Right lung (tissue), 5 donors: Measurements from ENCODE around the gene IGSF3. TPM values are rescaled to one million over a fixed set of nuclear protein-coding genes. Genes with fewer than 3 reads are reported as not detected.
"Not testable (repeated sequence)": the region's sequence is repeated elsewhere in the genome, so short reads cannot be mapped to it uniquely, and the experiment has no call there.

Source experiments
- DNase-seq, 2 donors: peaks; one replicate each; pipeline ENCODE4 v3.0.0-alpha.2; 2013
- polyA plus RNA-seq, 5 donors: library from polyadenylated mRNA; unstranded; fragments of 120-200 nt; gene quantifications; one replicate each; pipeline versions ENCODE4 v1.2.1 to v1.2.3, GENCODE V29; 2013; ENCODE audit warnings: inconsistent platforms in 1 of 5, low replicate concordance in 1 of 5; ENCODE audit not compliant: insufficient read length in 5 of 5, insufficient read depth in 1 of 5

IGSF3 gene
- polyA plus RNA-seq, 5 donors = 28.8 to 52.5 (median 42.7) TPM

DNA sequence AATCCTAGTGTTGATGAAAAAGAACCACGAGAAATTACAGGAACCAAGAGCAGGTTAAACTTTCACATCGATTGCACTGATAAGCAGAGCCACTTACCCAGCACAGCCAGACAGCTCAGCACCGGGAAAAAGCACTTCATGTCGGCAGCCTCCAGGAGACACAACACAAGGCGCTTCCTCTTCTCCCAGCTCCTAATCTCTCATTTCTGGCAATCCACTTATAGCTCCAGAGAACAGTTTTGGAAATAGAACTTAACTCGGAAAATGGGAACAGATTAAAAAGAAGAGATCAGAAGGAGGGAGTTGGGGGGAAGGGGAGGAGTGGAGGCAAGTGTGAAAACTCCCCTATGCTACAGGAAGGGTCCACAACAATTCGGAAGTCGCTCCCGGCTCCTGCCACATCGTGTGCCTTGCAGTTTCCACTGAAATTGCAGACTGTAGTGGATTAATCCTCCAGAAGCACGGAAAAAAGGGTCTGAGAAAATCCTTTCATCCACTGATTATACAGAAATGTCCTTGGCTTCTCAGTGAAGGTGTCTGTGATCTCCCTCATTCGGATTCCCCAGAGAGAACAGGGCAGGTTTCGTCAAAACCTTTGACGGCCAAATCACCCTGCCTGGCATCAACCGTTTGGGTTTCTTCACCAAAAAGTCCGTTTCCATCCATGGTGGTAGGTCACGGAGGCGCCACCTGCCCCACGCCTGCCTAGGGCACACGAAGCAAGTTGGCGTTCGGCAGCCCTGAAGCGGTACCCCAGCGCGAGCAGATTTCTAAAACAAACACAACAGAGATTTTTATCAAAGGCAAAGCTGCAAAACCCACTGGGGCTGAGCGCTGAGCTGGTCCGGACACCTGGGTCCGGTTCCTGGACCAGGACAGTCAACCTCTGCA, 1.1 kb downstream of the IGSF3 start:
- no peak for DNase-seq

DNA sequence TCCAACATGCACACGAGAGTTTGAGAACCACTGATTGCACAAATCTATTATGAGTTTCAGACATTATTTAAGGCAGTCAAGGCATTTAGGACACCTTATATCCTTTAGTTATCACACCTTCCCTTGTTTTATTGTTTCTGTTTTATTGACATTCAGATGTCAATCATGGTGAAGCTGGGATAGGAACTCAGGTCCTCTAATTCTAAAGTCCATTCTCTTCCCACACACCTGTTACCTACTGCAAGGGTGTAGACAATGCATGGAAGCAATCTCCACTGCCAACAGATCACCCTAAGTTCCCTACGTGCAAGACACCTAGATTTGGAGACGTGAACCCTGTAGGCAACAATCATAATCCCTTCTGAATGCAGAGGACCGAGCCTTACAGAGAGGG, 2.6 kb downstream of the IGSF3 start:
- no peak for DNase-seq

DNA sequence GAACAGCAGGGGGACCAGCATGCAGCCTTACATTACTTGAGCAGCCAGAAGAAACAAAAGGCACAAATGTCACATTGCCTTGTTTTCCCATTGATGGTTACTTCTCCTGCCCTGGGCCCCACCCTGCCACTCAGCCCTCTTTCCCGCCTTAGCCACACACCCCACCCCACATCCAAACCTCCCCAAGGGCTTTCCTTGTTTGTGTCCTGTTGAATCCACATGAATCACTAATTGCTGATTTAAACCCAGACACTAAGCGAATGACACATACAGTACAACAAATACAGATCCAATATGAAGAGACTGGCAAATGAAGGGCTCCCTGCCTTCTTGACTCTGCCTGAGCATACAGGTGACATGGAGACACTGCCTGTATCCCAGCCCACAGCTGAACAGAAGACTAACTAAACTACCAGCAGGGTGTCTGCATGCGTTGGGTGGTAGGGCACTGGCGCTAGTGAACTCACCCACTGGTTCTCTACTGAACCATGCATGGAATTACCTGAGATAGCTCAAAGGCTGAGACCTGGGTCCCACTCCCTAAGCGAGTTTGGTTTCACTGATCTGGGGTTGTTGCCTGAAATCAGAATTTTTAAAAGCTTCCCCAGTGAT, 3.1 kb downstream of the IGSF3 start:
- DNase-seq = no peak

DNA sequence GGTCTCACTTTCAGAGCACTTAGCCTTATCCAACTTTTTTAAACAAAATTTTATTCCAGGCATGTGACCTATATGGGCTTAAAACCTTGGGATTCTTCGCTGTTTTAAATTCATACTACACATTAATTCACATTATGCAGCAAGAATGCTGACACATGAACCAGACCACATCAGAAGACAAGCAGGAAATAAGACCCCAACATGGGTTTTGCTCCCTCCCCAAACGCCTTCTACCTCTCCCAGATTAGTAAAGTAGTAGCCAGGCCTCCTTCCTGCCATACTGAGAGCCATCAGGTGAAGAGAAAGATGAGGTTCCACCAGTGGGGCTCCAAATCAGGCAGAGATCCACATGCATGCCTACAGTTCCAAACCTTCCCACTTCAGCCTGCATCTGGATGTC, 3.7 kb downstream of the IGSF3 start:
- no peak for DNase-seq

DNA sequence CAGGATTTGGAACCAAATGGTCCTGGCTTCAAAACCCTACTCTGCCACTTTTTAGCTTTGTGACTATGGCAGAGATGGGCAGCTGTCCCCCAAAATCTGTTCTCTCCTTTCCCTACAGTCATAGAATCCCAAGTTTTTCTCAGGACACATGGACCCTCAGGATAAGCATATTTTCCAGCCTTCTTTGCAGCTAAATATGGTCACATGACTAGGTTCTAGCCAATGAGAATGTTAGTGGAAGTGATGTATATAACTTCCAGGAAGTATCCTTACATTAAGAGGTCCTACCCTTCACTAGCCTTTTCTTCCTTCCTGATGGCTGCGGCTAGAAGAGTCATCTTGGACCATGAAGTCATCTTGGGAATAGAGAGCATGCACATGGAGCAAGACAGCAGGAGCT, 5.9 kb downstream of the IGSF3 start:
- DNase-seq = no peak

DNA sequence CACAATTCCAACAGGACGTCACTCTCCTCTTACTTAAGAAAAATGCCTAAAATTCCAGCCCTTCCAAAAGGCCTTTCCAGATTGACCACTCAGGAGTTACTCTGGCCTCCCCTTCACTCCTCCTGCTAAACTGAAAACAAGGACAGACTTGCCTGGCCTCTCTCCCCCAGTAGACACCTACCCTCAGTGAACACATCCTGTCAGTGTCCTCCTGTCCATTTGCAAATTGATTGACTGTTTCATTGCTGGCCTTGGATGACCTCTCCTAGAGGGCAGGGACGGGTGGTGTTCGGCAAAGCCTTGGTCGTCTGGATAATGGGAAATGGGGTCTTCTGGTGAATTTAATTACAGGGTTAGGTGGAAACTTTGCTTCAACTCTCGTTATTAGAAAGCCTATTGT, 8.9 kb downstream of the IGSF3 start:
- not testable (repeated sequence) for DNase-seq

DNA sequence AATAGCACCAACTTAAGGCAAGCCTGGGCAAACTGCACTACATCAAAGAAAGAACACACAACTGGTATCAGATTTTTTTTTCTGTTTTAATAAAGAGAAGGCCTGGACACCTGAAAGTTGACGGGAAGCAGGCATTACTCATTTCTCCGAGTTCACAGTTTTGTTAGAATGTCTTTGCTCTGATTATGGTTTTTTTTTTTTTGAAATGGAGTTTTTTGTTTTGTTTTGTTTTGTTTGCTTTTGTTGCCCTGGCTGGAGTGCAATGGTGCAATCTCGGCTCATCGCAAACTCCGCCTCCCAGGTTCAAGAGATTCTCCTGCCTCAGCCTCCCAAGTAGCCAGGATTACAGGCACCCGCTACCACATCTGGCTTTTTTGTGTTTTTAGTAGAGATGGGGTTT, 9.7 kb downstream of the IGSF3 start:
- DNase-seq = not testable (repeated sequence)

DNA sequence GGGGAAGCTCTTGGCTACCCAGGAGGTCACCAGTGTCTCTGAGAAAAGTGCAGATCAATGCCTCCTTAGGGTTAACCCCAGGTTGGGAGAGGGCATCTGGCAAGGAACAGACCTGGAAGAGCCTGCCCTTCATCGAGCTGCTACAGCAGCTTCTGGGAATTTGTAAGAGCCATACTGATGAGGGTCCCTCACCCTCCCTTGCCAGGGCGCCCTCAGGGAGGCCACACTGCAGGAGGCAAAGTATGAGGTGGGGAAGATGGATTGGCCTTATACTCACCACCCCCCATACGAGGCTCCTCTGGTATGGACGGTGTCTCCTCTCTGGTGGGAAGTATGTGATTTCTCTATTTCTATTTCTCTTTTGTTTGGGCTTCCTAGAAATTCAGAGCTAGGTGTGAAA, 13.2 kb downstream of the IGSF3 start:
- no peak for DNase-seq

DNA sequence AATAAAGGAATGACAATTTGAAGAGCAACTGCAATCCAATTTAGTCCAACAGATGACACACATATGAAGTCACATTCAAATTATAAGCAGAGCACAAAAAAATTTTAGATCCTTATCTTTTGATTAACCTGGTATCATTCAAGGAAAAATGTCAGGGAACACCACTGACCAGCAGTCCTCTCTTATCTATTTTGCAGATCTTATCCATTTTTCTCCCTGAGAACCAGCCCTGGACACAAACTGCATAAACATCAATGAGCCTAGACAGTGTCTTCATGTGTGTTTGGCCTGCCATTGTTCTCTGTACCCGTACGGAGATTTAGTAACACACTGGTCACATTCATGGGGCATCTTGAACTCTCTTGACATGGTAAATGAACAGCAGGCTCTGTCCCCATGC, 14.9 kb downstream of the IGSF3 start:
- not testable (repeated sequence) for DNase-seq

DNA sequence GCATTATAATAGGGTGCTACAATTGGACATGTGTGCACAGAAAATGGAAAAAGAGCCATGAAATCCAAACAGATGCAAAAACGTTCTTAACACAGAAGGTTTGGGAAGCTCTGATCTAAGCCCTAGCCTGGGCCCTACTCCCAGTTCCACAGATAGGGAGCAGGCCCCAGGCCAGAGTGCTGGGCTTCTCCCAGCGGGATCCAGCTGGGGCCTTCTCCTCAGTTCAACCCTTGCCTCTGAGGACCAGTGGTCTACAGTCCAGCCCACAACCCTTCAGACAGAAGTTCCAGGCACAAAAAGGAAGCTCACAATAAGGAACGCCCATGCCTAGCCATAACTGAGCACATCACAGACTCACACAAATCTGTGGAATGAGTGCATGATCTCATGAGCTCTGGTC, 16.8 kb downstream of the IGSF3 start:
- DNase-seq = not testable (repeated sequence)

DNA sequence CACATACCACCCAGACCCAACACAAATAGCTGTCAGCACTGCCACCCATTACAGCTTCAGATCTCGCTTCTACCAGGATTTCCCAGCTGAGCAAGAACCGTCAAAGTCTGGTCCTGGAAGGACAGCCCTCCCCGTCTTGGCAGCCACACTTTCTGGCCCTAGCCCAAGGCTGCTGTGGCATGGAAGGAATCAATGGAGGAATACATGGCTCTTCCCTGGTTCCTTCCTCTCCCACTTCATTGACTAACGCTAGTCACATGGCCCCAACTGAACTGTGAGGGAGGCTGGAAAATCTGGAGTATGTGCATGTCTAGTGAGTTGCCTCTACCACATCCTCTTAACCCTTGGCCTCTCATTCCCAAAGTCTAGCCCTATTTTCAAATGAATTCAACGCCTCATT, 18.5 kb downstream of the IGSF3 start:
- not testable (repeated sequence) for DNase-seq

DNA sequence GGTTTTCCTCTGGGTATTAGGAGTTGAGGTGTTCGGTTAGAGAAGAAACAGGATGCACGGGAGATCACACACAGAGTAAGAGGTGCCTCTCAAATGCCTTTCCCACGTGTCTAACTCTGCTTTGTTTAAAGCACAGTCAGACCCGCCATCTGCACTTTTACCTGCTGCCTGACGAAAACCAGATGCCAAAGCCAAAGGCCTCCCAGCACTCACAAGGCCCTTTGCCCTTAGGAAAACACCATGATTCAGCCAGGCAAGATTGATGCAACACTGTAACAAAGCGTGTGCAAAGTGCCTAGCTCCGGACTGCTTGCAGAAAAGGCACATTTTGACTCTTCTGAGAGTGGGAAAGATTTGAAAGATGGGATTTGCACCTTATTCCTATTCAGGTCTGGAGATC, 19.2 kb downstream of the IGSF3 start:
- not testable (repeated sequence) for DNase-seq

DNA sequence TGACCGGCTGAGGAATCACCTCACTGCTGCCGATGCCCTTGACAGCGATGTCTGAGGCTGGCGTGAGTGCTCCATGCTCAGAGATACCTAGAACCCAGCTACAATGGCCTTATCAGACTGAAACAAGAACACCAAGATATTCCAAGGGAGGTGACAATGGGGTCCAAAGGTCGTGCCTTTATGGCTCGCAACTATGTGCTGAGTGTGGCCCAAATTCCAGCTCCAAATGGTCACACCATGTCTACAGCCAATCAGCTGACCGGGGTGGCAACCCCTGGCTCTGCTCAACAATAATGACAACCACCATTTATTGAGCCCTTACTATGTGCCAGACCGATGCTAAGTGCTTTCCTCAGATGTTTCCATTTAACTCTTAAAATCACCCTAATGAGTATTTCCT, 20.3 kb downstream of the IGSF3 start:
- DNase-seq = not testable (repeated sequence)

DNA sequence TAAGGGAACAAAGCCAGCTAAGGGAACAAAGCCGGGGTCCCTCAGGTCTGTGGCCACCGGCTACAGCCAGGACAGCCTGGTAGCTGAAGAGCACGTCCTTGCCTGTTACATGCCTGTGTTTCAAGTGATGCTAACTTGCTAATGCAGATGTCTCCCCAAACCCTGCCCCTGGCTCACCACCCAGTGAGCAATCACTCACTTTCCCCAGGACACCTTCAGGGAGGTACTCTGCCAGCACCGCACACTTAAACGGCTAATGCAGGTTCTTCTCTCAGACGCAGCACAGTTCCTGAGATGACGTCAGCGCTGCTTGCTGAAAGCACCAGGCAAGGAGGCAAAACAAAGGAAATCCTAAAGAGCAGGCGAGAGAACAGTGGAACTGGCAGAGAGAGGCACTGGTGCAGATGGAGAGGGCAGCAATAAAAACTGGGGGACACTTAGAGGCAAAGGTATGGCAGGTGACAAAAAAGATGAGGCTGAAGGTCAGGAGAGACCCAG, 20.8 kb downstream of the IGSF3 start:
- DNase-seq = not testable (repeated sequence)

DNA sequence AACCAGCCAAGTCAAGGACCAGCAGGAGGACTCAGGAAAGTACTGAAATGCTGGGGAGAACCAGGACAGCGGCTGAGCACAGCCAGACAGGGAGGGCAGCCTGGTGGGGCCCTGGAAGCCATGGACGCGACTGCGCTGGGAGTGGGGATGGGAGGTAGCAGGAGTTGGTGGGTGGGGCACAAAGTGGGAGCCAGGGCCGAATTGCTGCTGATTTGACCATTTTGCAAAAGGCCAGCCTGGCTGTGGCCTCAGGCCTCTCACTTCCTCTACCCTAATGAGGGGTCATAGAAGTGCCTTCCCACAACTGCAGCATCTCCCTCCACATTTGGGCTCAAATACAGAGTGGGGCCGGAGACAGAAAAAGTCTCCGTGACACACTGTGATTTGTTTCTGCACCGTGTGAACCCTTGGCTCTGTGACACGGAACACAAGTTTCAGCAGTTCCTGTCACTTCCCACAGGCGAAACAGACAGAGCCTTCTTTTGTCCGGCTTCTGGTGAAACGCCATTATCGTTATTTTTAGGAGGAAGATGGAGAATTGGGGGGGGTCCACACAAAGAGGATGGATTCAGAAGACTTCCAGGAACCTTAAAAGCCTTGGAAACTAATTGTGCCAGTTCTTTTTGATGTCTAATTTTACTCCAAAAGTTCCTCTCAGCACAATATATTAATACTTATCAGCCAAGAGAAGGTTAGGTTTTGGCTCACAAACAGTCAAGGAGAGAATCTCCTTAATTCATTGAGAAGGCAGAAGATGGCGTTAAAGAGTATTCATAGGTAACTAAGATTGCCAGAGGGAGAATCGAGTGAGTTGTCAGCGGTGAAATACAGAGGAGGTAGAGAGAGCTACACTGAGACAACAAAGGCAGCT, 21.5 kb downstream of the IGSF3 start:
- DNase-seq = not testable (repeated sequence)

DNA sequence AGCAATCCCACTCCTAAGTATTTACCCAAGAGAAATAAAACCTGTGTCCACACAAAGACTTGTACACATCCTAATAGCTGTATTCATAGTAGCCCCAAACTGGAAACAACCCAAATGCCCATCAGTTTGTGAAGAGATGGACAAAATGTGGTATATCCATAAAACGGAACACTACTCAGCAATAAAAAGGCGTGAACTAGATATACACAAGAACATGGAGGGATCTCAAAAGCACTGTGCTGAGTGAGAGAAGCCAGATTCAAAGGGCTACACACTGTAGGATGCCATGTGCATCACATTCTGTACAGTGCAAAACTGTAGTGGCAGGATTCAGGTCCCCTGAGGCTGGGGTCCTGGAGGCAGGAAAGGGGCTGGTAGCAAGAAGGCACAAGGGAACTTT, 22.5 kb downstream of the IGSF3 start:
- DNase-seq = not testable (repeated sequence)

DNA sequence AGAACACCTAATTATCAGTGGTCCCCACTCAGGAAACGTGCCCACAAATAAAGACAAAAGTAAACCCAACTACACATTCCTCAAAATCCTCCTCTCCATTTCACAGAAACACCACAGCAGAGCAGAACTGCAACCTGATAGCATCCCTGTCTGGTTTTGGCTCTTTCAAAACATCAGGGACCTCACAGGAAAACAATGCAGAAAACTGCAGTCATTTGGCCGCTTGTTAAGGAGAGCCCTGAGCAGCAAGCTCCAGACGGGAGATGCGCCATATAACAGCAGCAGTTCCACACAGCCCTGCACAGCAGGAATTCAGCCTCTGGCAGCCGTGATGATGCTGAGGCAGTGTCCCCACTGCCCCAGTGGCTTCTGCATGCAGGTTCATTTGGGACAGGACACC, 23.4 kb downstream of the IGSF3 start:
- DNase-seq = not testable (repeated sequence)

DNA sequence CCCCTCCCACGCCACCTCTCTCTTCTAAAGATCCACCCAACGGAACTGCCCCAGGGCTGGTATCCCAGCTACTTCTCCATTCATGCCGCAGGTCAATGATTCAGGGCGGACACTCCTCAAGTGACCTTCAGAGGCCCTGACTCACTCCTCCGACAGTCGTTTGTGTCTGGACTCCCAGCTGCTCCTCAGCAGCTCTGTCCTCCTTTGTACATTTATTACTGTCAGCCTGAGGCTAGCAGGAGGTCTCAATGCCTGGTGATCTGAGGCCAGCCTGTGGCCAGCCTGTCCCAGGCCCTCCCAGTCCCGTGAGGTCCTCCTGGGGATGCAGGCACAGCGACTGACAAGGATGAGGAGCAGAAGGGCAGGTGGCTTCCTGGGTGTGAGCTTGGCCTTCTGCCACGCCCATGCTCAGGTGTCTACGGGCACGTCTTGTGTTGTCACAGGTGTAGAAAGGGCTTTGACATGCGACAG, 24.2 kb downstream of the IGSF3 start:
- DNase-seq = not testable (repeated sequence)

DNA sequence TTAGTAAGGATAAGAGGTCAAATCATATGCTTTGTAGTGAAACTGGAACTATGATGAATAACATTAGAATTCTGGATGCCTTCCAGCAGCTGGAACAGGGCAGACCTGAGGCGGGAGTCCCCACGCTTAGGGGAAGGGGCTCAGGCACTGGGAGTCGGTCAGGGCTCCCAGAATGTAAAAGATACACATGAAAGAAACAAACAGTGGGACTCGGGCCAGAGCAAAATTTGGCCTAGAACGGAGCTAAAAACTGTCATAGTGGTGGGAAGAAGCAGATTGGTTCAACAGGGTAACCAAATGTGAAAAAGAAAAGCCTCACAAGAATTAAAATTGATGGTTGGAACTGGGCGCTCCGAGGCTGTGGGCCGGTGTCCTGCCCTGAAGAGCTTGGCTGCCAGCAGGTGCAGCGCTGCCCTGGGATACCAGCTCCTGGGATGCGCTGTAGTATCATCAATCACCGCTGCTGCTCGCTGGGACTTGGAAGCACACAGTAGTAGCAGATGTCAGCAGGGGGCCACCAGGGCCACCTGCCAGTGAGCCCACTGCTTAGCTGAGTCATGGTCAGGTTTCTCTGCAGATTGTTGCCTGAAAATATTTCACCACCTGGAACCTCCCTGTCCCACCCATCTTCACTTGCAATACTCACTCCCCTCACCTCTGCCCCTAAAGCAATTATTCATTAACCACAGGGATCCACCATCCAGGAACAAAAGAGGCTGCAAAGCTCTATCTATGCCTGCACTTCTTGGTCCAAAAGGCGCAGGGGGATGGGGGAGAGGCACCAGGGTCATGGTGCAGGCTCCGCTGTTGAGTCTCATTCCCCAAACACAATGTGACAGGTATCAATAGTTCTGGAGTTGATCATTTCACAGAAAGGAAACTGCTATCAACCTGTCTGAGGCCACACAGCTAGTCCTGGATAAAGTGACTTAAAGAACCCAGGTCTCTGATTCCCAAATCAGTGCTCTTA, 24.9 kb downstream of the IGSF3 start:
- DNase-seq = not testable (repeated sequence)

DNA sequence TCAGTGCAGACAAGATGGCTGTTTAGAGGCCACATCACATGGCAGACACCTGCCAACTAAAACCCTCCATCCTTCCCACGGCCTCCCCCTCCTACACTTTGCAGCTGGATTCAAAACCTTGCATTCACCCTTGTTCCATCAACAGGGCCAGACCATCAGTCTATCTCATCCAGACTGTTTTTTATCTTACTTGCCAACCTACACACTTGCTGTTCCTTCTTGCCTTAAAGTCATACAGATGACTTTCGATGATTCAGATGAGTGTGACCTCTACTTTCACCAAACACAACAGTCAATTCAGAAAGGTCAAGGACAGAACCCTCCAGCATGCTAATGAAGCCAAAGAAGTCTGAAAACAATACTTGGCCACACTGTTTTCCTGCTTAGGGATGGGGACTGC, 29.9 kb downstream of the IGSF3 start:
- not testable (repeated sequence) for DNase-seq

DNA sequence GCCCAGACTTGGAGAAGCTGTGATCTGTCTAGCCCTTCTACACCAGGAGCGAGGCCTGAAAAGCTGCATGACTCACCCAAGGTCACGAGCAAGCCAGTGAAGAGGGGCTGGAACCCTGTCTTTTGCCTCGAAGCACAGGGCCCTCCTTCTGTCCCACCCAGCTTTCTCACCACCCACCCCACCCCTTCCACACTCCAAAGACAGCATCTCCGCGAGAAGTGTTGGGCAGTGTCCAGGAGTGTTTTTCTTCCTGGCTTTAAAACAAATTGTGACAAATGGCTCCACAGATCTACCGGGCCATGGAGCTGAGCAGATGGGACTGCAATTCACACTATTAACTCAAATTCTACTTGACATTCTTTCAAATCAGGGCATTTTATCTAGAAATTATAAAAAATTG, 30.9 kb downstream of the IGSF3 start:
- not testable (repeated sequence) for DNase-seq
